Glutamatergic neuron (in vitro differentiated cells): ENCODE data around the gene RPL12. TPM values are rescaled to one million over a fixed set of nuclear protein-coding genes. Genes with fewer than 3 reads are reported as not detected.
A peak's percentile ranks its signal among the peaks of the same experiment; 100 is the strongest.

Source experiments
- DNase-seq: peaks from one replicate; pipeline ENCODE4 v3.0.0; 2022
- H3K27ac Mint-ChIP-seq: one replicate; pipeline ENCODE4 v1.8.0; 2020; ENCODE audit warnings: mild to moderate bottlenecking, mixed read lengths, inconsistent platforms; ENCODE audit not compliant: unreplicated experiment
- H3K27me3 Mint-ChIP-seq: one replicate; pipeline ENCODE4 v1.8.0; 2020; ENCODE audit warnings: mild to moderate bottlenecking, moderate library complexity, mixed read lengths, inconsistent platforms; ENCODE audit not compliant: unreplicated experiment
- H3K36me3 Mint-ChIP-seq: one replicate; pipeline ENCODE4 v1.8.0; 2020; ENCODE audit warnings: mild to moderate bottlenecking, mixed read lengths, inconsistent platforms; ENCODE audit not compliant: unreplicated experiment
- H3K4me1 Mint-ChIP-seq: one replicate; pipeline ENCODE4 v1.8.0; 2020; ENCODE audit warnings: mild to moderate bottlenecking, low read depth, mixed read lengths, inconsistent platforms; ENCODE audit not compliant: unreplicated experiment
- H3K4me3 Mint-ChIP-seq: one replicate; pipeline ENCODE4 v1.8.0; 2020; ENCODE audit warnings: mild to moderate bottlenecking, mixed read lengths, inconsistent platforms; ENCODE audit not compliant: unreplicated experiment
- H3K9me3 Mint-ChIP-seq: one replicate; pipeline ENCODE4 v1.8.0; 2020; ENCODE audit warnings: mild to moderate bottlenecking, moderate library complexity, mixed read lengths, inconsistent platforms; ENCODE audit not compliant: unreplicated experiment
- total RNA-seq: library from RNA; stranded (reverse); fragmentation: NEBNext Ultra II Directional; extraction: Animal tissue kit (Norgen Biotek cat#: 25700); gene quantifications from one replicate; pipeline ENCODE4 v1.2.1, GENCODE V29; 2021; ENCODE audit not compliant: unreplicated experiment
- TF ChIP-seq, protein P1 (sequence below): fragments of 200-600 bp; sonication (generic); IDR thresholded peaks from one replicate; pipeline ENCODE4 v1.5.0; 2021; ENCODE audit not compliant: partially characterized antibody, unreplicated experiment

The RPL12 gene
- total RNA-seq, 1 donor from 2014 or later: 475 TPM

DNA sequence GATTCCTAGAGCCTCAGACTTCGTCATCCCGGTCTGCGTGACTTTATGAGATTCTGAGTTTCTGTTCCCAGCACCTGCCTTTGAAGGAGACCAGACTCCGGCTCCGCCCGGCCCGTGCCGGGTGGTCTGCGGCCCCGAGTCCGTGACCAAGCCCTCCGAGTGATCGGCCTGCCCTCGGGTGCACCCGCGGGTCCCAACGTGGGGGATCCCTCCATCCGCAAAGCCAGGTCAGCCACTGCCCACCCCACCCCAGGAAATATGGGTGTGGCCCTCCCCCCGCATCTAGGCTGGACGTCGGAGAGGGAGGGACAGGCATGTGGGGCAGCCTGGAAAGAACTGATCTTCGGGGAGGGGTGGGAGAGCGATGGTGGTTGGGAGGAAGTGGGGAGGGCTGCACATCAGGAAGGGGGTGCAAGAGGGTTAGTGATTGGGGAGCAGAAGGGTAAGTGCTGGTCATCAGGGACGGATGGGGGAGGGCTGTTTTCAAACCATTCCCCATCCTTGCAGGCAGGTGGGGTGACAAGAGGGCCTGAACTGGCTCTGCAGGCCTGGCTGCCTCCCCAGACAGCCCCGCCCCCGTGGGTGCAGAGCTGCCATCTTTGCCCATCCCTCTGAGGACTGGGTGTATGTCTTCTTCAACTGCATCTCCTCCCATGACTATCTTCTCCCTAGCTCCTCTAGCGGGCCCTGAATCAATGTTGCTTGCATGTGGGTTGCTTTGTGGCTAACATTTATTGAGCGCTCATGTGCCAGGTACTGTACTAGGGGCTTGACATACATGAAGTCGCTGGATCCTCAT is 851 bp upstream of the RPL12 start:
- Mint-ChIP-seq H3K36me3 (peaks cover 5% of the 10 kb centered on the region), H3K27ac (peak overlapping the region; percentile 92), H3K4me3 (peak overlapping the region; percentile 98), H3K27me3 (peaks cover 12% of the 10 kb centered on the region), H3K4me1 (peaks cover 11% of the 10 kb centered on the region), H3K9me3 (peaks cover 14% of the 10 kb centered on the region)
- DNase-seq: peak; percentile 40
- TF ChIP-seq, protein P1, sequence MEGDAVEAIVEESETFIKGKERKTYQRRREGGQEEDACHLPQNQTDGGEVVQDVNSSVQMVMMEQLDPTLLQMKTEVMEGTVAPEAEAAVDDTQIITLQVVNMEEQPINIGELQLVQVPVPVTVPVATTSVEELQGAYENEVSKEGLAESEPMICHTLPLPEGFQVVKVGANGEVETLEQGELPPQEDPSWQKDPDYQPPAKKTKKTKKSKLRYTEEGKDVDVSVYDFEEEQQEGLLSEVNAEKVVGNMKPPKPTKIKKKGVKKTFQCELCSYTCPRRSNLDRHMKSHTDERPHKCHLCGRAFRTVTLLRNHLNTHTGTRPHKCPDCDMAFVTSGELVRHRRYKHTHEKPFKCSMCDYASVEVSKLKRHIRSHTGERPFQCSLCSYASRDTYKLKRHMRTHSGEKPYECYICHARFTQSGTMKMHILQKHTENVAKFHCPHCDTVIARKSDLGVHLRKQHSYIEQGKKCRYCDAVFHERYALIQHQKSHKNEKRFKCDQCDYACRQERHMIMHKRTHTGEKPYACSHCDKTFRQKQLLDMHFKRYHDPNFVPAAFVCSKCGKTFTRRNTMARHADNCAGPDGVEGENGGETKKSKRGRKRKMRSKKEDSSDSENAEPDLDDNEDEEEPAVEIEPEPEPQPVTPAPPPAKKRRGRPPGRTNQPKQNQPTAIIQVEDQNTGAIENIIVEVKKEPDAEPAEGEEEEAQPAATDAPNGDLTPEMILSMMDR: no peak

DNA sequence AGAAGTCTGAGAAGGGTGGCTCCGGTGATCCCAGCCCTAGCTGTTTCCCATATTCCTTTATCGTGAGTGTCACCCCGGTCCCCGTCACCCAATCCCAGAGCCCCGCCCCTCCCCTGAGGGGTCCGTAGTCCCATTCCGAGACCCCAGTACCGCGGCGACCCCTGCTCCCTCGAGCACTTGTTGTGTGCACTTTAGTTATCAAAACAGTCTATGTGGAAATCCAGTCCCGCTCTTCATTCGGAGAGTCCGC is 327 bp upstream of the RPL12 start:
- peak overlapping the region; percentile 92 for H3K27ac Mint-ChIP-seq
- no peak for DNase-seq
- peaks cover 14% of the 10 kb centered on the region for H3K9me3 Mint-ChIP-seq
- H3K36me3 Mint-ChIP-seq: peaks cover 5% of the 10 kb centered on the region
- TF ChIP-seq, protein P1: no peak
- H3K4me3 Mint-ChIP-seq: peak overlapping the region; percentile 98
- peaks cover 11% of the 10 kb centered on the region for H3K4me1 Mint-ChIP-seq
- H3K27me3 Mint-ChIP-seq: peaks cover 12% of the 10 kb centered on the region

DNA sequence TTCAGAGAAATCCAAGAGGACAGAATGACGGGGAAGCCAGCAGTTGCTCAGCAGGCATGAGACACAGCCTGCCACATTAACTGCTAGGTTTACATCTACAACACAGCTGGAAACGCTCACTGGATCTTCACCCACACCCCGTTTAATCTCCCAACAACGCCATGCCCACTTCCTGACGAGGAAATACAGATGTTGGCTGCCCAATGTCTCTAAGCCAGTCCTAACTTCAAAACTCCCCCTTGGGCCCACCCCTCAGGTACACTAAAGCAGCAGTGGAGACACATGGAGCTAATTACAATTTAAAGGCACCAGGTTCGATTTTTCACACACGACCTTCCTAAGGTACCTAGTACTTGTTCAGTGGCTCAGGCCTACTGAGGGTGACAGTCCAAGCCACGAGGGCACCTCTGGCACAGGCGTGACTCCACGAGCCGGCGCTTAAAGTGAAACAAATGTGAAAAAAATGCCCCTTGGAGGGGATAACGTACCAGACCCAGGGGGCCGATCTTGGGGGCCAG is 904 bp downstream of the RPL12 start:
- peaks cover 2% of the 10 kb centered on the region for H3K36me3 Mint-ChIP-seq
- H3K27me3 Mint-ChIP-seq: peaks cover 12% of the 10 kb centered on the region
- H3K4me1 Mint-ChIP-seq: peaks cover 11% of the 10 kb centered on the region
- peak overlapping the region; percentile 92 for H3K27ac Mint-ChIP-seq
- peak overlapping the region; percentile 98 for H3K4me3 Mint-ChIP-seq
- DNase-seq: no peak
- H3K9me3 Mint-ChIP-seq: peaks cover 10% of the 10 kb centered on the region
- TF ChIP-seq, protein P1: no peak

DNA sequence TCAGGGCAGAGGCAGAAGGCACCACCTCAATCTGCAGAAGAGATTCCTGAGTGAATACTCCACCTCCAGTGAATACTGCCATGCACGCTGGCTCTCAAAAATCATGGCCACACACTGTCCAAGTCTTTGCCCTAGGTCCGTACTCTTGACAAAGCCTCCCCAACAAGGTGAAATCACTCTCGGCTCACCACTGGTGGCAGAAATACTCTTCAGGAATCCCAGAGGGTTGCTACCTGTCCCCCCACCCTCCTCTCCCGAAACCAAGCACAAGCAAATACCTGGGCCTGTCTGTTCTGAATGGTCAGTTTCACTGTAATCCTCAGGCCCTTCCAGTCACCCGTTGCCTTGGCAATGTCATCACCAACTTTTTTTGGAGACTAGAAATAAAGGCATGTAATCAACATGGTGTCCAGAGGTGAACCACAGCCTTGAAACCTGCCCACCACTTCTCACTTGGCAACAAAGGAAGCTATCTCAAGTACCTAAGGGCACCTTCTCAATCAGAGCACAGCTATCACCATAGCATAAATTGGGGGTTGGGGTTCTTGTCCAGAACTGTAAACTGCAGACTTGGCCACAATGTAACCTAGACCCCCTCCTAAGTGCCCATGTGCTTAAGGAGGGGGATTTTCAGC is 1.8 kb downstream of the RPL12 start:
- peaks cover 10% of the 10 kb centered on the region for H3K27me3 Mint-ChIP-seq
- H3K27ac Mint-ChIP-seq: no peak overlapping the region
- TF ChIP-seq, protein P1: no peak

More for the DNA sequence above, 1.8 kb downstream of the RPL12 start:
- peaks cover 12% of the 10 kb centered on the region for H3K9me3 Mint-ChIP-seq
- H3K4me3 Mint-ChIP-seq: peak overlapping the region; percentile 98
- DNase-seq: no peak
- H3K4me1 Mint-ChIP-seq: peaks cover 11% of the 10 kb centered on the region
- peaks cover 10% of the 10 kb centered on the region for H3K36me3 Mint-ChIP-seq
